Panc1 (cell line): ENCODE results near the gene FGF2. TPM values are rescaled to one million over a fixed set of nuclear protein-coding genes. Genes with fewer than 3 reads are reported as not detected.

Experiments used
- ATAC-seq: fragments of 200-7000 bp; cut with Tn5 transposase; 2 replicates; pipeline ENCODE4 v1.9.1; 2020; ENCODE audit warnings: mild to moderate bottlenecking, moderate library complexity
- BruUV-seq: library from RNA; stranded (reverse); fragments of 400-500 nt; replicated peaks from 2 replicates; lab custom pipeline; 2021; lab: Mats Ljungman, UMichigan
- CTCF ChIA-PET: fragments of 300-600 bp; sonication (Branson Sonifier 250); formaldehyde crosslinking; loops from one replicate; lab custom pipeline; 2022; ENCODE audit warnings: antibody characterized with exemption; lab: Charles Lee
- POLR2A ChIA-PET: fragments of 300-600 bp; sonication (Branson Sonifier 250); formaldehyde crosslinking; loops from one replicate; lab custom pipeline; 2022; ENCODE audit warnings: antibody characterized with exemption; lab: Charles Lee
- DNase-seq: peaks from one replicate; pipeline ENCODE4 v3.0.0-alpha.2; 2010; ENCODE audit warnings: low read depth, low spot score
- H3K27ac ChIP-seq: 2 replicates; pipeline ENCODE4 v1.5.1; 2011; ENCODE audit warnings: mild to moderate bottlenecking, low read length, inconsistent platforms
- H3K27me3 ChIP-seq: fragments of 200-500 bp; sonication (Bioruptor generic); 2 replicates; pipeline ENCODE4 v1.6.0; 2014; ENCODE audit warnings: low read length, inconsistent platforms; ENCODE audit not compliant: control insufficient read depth, insufficient read depth
- H3K36me3 ChIP-seq: fragments of 200-500 bp; sonication (Bioruptor generic); 2 replicates; pipeline ENCODE4 v1.5.1; 2014; ENCODE audit warnings: inconsistent platforms, mild to moderate bottlenecking, low read length, moderate library complexity; ENCODE audit not compliant: control insufficient read depth, insufficient read depth
- H3K4me1 ChIP-seq: 2 replicates; pipeline ENCODE4 v1.5.1; 2011; ENCODE audit warnings: inconsistent platforms, mild to moderate bottlenecking, low read length, moderate library complexity; ENCODE audit not compliant: control insufficient read depth, insufficient read depth
- H3K4me3 ChIP-seq, 2 experiments: 2 replicates each; pipeline ENCODE4 v1.5.1; 2011 to 2012; ENCODE audit warnings: low read depth in 2 of 2, low read length in 2 of 2, mild to moderate bottlenecking in 2 of 2, inconsistent platforms in 1 of 2, moderate library complexity in 1 of 2
- H3K9me3 ChIP-seq: fragments of 200-500 bp; sonication (Bioruptor generic); 2 replicates; pipeline ENCODE4 v1.5.1; 2014; ENCODE audit warnings: low read depth, mild to moderate bottlenecking, inconsistent platforms, low read length, moderate library complexity; ENCODE audit not compliant: control insufficient read depth, insufficient read depth
- POLR2AphosphoS5 ChIP-seq: IDR thresholded peaks from 2 replicates; pipeline ENCODE4 v1.6.1; 2012; ENCODE audit warnings: mild to moderate bottlenecking, low read depth, low read length, moderate library complexity
- SIN3A ChIP-seq: IDR thresholded peaks from 2 replicates; pipeline ENCODE4 v1.6.1; 2012; ENCODE audit warnings: low read depth, mild to moderate bottlenecking, low read length, moderate library complexity, borderline replicate concordance; ENCODE audit not compliant: insufficient read depth
- TCF7L2 ChIP-seq: IDR thresholded peaks from 2 replicates; pipeline ENCODE4 v1.6.1; 2011; ENCODE audit warnings: mild to moderate bottlenecking, low read depth, low read length, inconsistent platforms
- in situ Hi-C: cut with HindIII; loops from 2 replicates; pipeline ENCODE4 v1.10.0; 2016; ENCODE audit warnings: low sequenced_read_pairs, low pct_unique_long_range_greater_than_20kb
- intact Hi-C: fragments of 100-400 bp; cut with micrococcal nuclease; formaldehyde crosslinking; loops from one replicate; pipeline ENCODE4 v1.10.0; 2022; ENCODE audit not compliant: unreplicated experiment
- total RNA-seq: library from RNA; stranded (reverse); gene quantifications from one replicate; pipeline ENCODE4 v1.2.1, GENCODE V29; 2021; ENCODE audit not compliant: unreplicated experiment
- TF ChIP-seq, protein P1 (sequence below): fragments of 450-650 bp; IDR thresholded peaks from 2 replicates; pipeline ENCODE4 v1.5.1; 2017; ENCODE audit warnings: mild to moderate bottlenecking
- TF ChIP-seq, protein P2 (sequence below), 2 experiments: IDR thresholded peaks; 2 replicates each; pipeline ENCODE4 v1.6.1; 2011 to 2012; ENCODE audit warnings: low read depth in 2 of 2, control low read depth in 1 of 2, low read length in 1 of 2, mild to moderate bottlenecking in 1 of 2, moderate library complexity in 1 of 2; ENCODE audit not compliant: insufficient read depth in 1 of 2

The FGF2 gene
- total RNA-seq, 1 experiment from 2014 or later = 21.7 TPM

DNA sequence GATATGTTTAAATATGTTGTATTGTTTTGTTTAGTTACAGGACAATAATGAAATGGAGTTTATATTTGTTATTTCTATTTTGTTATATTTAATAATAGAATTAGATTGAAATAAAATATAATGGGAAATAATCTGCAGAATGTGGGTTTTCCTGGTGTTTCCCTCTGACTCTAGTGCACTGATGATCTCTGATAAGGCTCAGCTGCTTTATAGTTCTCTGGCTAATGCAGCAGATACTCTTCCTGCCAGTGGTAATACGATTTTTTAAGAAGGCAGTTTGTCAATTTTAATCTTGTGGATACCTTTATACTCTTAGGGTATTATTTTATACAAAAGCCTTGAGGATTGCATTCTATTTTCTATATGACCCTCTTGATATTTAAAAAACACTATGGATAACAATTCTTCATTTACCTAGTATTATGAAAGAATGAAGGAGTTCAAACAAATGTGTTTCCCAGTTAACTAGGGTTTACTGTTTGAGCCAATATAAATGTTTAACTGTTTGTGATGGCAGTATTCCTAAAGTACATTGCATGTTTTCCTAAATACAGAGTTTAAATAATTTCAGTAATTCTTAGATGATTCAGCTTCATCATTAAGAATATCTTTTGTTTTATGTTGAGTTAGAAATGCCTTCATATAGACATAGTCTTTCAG lies 68.8 kb downstream of the FGF2 start:
- Histone ChIP-seq H3K27me3 (no peaks in the 10 kb centered on the region), H3K4me1 (peaks cover 39% of the 10 kb centered on the region), H3K9me3 (no peaks in the 10 kb centered on the region), H3K4me3 (no peak overlapping the region), H3K27ac (peak overlapping the region; percentile 87), H3K36me3 (peaks cover 8% of the 10 kb centered on the region)
- ATAC-seq = no peak
- intact Hi-C loops = no loop called here
- ChIA-PET CTCF (no interaction called here), POLR2A (interaction anchor here (0.7 kb wide), 1 partner anchor 159 kb away, joined by 3 read pairs; no protein-coding TSS in a partner anchor)
- in situ Hi-C loops = no loop called here
- no TSS peak for BruUV-seq
- TF ChIP-seq SIN3A (no peak), POLR2AphosphoS5 (no peak), TCF7L2 (no peak)
- TF ChIP-seq, protein P1, sequence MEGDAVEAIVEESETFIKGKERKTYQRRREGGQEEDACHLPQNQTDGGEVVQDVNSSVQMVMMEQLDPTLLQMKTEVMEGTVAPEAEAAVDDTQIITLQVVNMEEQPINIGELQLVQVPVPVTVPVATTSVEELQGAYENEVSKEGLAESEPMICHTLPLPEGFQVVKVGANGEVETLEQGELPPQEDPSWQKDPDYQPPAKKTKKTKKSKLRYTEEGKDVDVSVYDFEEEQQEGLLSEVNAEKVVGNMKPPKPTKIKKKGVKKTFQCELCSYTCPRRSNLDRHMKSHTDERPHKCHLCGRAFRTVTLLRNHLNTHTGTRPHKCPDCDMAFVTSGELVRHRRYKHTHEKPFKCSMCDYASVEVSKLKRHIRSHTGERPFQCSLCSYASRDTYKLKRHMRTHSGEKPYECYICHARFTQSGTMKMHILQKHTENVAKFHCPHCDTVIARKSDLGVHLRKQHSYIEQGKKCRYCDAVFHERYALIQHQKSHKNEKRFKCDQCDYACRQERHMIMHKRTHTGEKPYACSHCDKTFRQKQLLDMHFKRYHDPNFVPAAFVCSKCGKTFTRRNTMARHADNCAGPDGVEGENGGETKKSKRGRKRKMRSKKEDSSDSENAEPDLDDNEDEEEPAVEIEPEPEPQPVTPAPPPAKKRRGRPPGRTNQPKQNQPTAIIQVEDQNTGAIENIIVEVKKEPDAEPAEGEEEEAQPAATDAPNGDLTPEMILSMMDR = no peak
- TF ChIP-seq, protein P2, sequence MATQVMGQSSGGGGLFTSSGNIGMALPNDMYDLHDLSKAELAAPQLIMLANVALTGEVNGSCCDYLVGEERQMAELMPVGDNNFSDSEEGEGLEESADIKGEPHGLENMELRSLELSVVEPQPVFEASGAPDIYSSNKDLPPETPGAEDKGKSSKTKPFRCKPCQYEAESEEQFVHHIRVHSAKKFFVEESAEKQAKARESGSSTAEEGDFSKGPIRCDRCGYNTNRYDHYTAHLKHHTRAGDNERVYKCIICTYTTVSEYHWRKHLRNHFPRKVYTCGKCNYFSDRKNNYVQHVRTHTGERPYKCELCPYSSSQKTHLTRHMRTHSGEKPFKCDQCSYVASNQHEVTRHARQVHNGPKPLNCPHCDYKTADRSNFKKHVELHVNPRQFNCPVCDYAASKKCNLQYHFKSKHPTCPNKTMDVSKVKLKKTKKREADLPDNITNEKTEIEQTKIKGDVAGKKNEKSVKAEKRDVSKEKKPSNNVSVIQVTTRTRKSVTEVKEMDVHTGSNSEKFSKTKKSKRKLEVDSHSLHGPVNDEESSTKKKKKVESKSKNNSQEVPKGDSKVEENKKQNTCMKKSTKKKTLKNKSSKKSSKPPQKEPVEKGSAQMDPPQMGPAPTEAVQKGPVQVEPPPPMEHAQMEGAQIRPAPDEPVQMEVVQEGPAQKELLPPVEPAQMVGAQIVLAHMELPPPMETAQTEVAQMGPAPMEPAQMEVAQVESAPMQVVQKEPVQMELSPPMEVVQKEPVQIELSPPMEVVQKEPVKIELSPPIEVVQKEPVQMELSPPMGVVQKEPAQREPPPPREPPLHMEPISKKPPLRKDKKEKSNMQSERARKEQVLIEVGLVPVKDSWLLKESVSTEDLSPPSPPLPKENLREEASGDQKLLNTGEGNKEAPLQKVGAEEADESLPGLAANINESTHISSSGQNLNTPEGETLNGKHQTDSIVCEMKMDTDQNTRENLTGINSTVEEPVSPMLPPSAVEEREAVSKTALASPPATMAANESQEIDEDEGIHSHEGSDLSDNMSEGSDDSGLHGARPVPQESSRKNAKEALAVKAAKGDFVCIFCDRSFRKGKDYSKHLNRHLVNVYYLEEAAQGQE (IDR thresholded peaks at IDR 0.05; ENCODE audit: insufficient read depth in 1 of 2, low read depth in 2 of 2, low read length in 1 of 2) = no peak
- DNase-seq = no peak

DNA sequence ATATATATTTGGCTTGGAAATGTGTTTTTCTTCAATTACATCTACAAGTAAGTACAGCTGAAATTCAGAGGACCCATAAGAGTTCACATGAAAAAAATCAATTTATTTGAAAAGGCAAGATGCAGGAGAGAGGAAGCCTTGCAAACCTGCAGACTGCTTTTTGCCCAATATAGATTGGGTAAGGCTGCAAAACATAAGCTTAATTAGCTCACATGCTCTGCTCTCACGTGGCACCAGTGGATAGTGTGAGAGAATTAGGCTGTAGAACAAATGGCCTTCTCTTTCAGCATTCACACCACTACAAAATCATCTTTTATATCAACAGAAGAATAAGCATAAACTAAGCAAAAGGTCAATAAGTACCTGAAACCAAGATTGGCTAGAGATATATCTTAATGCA lies 69.6 kb downstream of the FGF2 start:
- BruUV-seq = no TSS peak
- no peak for DNase-seq
- Histone ChIP-seq H3K4me1 (peaks cover 39% of the 10 kb centered on the region), H3K36me3 (peaks cover 8% of the 10 kb centered on the region), H3K27ac (peak overlapping the region; percentile 87), H3K9me3 (no peaks in the 10 kb centered on the region), H3K27me3 (no peaks in the 10 kb centered on the region), H3K4me3 (no peak overlapping the region)
- no peak for ATAC-seq
- intact Hi-C loops = no loop called here
- ChIA-PET CTCF (no interaction called here), POLR2A (no interaction called here)
- in situ Hi-C loops = no loop called here
- TF ChIP-seq SIN3A (no peak), POLR2AphosphoS5 (no peak), TCF7L2 (no peak)
- TF ChIP-seq, protein P2 (IDR thresholded peaks at IDR 0.05; ENCODE audit: insufficient read depth in 1 of 2, low read depth in 2 of 2, low read length in 1 of 2) = no peak
- TF ChIP-seq, protein P1 = no peak
